GM13976 (cell line): ENCODE results near the gene COG5.

Experiments
- DNase-seq: peaks from one replicate; pipeline ENCODE4 v3.0.0; 2012; ENCODE audit warnings: low spot score
- in situ Hi-C: fragments of 300-500 bp; cut with MboI; formaldehyde crosslinking; loops from one replicate; pipeline ENCODE4 v1.12.0; 2022; ENCODE audit warnings: low sequenced_read_pairs, mixed read lengths, inconsistent platforms; ENCODE audit not compliant: unreplicated experiment
- TF ChIP-seq, protein P1 (sequence below): IDR thresholded peaks from 2 replicates; pipeline ENCODE4 v1.5.1; 2012; ENCODE audit warnings: borderline replicate concordance, mild to moderate bottlenecking; ENCODE audit not compliant: insufficient read depth; ENCODE audit errors: extremely low read depth, missing control alignments, control extremely low read depth

COG5 gene

DNA sequence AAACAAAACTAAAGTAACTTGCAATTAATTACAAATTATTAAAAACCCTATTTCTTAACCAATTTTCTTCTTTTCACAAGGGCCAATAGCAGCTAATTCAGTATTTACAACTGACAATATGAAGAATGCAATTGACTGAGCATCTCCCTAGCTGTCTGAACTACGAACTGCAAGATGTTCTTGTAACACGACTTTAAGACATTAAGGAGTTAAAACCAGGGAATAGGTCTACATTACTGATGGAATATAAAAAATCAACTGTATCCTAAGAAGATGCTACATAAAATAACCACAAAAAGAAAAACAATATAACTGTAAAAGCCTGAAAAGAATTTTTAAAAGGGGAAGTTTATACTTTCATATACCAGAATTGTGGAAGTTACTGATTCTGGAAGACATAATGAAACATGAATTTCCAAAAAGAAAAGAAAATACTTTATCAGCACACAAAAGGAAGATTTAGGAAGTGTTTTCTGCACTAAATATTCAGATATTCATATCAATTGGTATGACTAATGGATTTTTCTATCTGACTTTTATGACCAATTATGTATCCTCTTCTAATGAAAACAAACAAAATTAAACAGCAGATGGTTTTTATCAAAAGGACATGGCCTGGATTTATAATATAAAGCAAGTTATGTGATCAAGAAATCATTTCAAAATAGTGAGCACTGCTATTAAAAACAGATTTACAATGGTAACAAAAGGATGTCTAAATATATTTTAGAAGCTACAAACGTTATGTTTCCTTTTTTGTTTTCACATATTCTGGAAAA lies 92.2 kb downstream of the COG5 start:
- in situ Hi-C loops, result no loop called here
- no peak for DNase-seq
- TF ChIP-seq, protein P1, sequence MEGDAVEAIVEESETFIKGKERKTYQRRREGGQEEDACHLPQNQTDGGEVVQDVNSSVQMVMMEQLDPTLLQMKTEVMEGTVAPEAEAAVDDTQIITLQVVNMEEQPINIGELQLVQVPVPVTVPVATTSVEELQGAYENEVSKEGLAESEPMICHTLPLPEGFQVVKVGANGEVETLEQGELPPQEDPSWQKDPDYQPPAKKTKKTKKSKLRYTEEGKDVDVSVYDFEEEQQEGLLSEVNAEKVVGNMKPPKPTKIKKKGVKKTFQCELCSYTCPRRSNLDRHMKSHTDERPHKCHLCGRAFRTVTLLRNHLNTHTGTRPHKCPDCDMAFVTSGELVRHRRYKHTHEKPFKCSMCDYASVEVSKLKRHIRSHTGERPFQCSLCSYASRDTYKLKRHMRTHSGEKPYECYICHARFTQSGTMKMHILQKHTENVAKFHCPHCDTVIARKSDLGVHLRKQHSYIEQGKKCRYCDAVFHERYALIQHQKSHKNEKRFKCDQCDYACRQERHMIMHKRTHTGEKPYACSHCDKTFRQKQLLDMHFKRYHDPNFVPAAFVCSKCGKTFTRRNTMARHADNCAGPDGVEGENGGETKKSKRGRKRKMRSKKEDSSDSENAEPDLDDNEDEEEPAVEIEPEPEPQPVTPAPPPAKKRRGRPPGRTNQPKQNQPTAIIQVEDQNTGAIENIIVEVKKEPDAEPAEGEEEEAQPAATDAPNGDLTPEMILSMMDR, result no peak

DNA sequence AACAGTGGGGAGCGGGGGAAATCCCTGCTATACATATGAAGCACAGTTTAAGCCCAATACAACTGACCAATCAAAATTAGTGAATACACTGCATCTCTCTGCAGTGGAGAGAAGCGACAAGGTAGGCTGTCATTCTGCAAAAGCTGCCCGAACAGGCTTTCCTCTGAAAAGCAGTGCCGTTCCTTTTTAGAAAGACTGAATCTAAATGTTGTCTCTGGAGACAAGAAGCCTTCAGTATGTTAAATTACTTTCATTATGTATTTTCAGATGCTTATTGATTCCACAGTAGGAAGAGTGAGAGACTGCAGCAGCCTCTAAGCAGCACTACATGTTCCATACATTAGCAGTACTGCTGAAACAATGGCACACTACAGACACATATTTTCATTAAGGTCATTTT lies 93.8 kb downstream of the COG5 start, which contains the start of gene GPR22:
GPR22 (plus strand) TSS at position 129 of the 400 bp plus-strand sequence. CDS start 4,004 bp downstream, outside the sequence.
- no peak for DNase-seq
- in situ Hi-C loops, result no loop called here
- TF ChIP-seq, protein P1, result no peak

DNA sequence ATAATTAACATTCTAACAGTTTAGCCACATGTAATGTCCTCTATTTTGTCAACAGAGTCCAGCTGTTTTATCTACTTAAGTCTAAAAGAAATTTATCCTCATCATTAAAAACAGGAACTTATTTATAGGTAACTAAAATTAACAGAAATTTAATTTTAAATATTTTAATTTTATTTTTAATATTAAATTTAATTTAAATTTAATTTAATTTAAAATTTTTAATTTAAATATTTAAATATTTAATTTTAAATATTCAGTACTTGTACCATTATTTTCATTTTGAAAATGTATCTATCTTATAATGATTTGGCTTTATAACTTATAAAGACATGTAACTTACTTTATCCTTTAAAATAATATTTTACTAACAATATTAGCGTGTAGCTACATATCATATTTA lies 94.9 kb downstream of the COG5 start:
- TF ChIP-seq, protein P1, result no peak
- no peak for DNase-seq
- in situ Hi-C loops, result no loop called here

DNA sequence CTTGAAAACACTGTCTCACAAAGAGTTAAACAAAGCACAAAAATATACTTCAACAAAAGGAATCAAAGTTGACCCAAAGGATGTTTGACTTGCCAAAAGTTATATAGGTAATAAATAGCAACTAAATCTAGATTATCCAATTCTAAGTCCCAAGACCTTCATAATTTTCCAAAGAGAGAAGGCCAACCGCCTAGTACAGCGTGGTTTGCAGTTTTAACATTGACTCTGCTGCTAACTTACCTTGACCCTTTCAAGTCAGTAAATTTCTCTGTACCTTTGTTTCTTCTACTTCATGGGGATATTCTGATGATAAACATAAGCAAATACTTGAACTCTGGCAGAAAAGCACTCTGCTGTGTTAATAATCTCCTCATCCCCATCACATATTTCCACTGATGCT lies 95.7 kb downstream of the COG5 start:
- TF ChIP-seq, protein P1, result no peak
- DNase-seq, result no peak
- in situ Hi-C loops, result no loop called here

DNA sequence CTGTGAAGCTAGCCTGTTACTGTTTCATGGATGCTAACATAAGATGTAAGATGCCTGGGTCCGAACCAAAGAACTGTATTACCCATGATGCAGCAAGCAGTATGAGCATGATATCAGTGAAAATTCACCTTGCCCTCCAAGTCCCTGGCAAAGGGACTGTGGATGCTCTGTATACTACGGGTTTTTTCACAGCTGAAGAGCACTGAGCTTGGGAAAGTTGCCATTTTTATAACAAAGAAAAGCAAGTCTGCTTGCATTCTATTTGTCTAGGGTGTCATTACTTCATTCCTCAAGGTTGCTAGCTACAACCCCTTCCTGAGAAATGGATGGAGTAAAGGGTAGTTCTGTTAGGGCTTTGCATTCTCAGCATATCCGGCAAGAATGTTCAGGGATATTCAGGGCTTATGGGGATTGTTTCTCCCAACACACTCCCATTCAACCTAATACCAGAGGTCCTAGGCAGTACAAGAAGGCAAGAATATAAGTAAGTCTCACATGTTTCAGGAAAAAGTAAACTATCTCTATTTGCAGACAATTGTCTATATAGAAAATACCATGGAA lies 99.0 kb downstream of the COG5 start:
- no peak for DNase-seq
- TF ChIP-seq, protein P1, result no peak
- in situ Hi-C loops, result no loop called here

DNA sequence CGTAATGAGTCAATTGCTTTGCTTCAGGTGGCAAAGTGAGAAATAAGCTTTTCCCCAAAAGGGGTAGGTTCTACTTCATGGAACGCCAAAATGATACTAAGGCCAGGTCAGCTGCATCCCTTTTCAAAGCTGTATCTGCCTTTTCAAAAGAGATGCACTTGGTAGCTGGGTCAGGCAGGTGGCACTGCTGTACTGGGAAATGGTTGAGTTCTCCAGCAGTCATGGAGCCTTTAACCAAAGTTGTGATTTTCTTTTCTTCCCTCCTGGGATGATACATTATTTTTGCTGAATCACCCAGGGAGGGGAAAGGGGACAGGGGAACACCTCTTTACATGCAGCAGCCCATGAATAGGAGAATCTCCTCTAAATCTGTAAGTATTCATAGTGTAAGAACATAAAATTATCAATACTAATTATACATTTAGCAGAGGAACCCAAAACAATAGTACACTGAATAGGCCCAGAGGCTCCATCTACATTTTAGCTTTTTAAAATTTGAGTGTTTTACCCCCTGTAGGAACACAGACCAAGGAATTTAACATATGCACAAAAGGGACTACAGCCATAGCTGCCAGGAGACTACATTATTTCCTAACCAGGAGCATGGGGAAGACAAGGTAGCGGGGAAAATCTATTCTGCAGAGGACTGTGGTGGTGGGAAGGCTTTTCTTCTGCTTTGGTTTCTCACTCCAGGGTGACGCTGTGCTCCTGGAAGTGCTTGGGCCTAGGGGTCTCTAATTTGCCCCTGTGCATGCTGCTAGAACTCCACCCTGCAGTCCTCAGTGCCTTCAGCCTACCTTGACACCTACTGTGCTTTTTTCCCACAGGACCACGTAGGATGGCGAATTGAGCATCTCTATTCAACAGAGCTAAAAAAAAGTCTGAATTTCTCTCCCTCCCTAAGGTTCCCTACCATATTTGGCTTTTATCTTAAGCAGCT lies 100.3 kb downstream of the COG5 start:
- peak; percentile 9 for DNase-seq
- in situ Hi-C loops, result no loop called here

More for the DNA sequence above, 100.3 kb downstream of the COG5 start:
- TF ChIP-seq, protein P1, result peak; percentile 67
